SHP77 (cell line): ENCODE results near the gene TLL2.
A peak's percentile ranks its signal among the peaks of the same experiment; 100 is the strongest.

ENCODE experiments used
- DNase-seq, 2 experiments: peaks; one replicate each; lab custom pipeline; 2025; lab: John Stamatoyannopoulos, UW

TLL2 gene

DNA sequence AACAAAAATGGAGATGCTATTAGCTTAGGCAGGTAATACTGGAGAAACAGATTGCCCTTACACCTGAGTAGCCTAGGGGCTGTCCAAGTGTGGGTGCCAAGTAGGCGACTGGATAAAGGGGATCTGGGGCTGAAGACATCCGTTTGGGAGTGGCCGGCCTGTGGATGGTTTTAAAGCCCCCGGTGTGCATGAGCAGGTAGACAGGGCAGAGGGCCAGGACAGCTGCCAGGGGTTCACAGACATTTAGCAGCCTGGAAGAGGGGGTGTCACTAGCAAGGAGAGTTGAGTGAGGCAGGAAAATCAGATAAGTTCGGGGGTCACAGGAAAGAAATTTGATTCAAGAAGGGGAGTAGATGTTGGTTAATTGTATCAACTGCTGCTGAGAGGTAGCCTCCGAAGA is 153.4 kb downstream of the TLL2 start:
- no peak for DNase-seq

DNA sequence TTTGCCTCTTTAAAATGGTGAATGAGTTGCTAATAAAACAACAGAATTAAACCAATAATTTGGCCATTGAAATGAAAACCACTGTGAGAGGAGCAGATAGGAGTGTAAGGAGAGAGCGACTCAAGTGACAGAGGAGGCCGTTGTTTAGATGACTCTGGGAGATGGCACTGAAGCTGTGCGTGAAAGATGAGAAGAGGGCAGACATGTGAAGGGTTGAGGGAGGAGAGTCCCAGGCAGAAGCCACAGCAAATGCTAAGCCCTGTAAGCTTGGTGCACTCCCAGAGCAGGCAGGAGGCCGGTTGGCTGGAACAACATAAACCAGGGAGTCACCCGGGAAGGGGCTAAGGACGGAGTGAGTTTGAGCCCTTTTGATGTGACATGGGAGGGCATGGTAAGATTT is 154.1 kb downstream of the TLL2 start:
- no peak for DNase-seq

DNA sequence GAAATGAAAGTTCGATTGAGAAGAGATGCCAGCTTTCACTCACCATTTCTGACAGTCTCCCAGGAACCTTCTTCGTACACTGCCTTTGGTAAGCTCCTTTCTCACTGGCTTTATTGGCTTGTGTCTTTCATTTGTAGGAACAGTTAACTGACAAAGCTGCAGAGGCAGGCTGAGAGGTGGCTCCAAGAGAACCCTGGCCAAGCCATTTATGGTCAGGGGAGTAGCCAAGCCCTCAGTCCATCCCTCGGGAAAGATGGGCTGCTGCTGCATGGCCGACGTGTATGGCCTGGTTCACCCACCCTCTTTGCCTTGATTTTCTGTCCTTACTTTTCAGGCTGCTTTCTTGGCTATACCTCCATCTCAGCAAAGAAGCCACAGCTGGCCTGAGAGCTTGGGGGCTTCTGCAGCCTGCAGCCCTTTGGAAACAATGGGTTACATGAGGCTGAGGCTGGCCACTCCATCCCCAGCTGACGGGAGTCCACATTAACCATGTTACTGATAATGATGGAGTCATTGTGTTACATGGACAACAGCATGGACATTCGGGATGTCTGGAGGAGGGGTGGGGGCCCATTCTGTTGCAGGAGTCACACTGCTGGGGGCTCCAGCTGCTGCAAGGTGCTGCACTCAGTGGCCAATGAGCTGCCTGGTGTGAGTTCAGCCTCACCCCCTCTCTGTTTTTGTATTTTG is 154.7 kb downstream of the TLL2 start, which contains the start of gene OPALIN:
TSS of gene OPALIN (minus strand) at position 152 of the 690 bp plus-strand sequence. CDS start at position 46, 106 bp downstream.
- no peak for DNase-seq

DNA sequence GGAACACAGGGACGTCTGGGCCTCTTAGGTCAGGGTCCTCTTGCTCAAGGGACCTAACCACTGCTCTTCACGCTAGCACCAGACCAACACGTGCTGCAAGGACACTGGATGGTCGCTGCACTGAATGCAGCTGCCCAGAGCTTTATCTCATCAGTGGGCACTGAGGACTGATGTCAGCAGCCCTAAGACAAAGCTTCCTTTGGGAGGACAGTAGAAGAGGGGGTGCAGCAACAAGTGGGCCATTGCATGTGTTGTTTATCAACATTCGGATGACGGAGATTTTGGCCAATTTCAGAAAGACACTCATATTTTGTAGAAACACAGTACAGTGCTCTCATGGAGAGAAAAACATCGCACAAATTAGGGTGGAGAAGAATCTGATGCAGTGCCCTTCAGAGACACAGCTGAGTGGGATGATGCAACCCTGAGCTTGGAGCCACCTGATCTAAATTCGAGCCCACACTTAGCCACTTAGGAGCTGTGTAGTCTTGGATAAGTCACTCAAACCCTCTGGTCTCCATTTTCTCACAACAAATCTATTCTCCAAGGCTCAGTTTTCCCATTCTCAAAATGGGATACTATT is 156.6 kb downstream of the TLL2 start:
- no peak for DNase-seq

DNA sequence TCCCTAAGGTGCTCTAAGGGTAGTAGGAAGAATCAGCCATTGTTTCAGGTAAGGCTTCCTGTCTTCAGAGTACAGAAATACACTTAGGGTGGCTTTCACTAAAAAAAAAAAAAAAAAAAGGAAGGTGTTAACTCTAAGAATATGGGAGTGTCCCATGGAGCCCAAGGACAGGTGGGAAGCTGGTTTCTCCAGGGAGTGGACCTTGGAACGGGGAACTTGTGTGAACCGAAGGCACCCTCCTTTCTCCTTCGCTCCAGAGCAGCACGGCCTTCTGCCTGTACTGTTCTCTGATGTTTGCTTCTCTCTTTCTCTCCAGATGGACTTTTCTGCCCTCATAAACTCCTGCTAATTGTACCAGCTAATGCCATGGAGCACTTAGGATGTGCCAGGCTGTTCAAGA is 161.1 kb downstream of the TLL2 start:
- no peak for DNase-seq

DNA sequence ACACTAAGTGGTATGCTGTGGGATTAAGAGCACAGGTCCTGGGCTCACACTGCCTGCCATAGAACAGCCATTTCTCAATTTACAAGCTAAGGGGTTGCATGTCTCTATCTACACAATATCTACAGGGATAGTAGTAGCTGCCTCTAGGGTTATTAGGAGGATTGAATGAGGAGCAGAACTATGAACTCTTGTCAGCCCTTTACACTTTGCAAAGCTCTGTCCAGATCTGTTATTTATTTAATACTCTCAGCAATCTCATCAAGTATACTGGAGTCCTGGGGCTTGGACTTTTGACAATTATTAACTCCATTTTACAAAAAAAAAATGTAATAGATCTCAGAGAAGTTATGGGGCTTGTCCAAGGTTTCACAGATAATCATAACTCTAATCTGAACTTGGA is 161.7 kb downstream of the TLL2 start:
- no peak for DNase-seq

DNA sequence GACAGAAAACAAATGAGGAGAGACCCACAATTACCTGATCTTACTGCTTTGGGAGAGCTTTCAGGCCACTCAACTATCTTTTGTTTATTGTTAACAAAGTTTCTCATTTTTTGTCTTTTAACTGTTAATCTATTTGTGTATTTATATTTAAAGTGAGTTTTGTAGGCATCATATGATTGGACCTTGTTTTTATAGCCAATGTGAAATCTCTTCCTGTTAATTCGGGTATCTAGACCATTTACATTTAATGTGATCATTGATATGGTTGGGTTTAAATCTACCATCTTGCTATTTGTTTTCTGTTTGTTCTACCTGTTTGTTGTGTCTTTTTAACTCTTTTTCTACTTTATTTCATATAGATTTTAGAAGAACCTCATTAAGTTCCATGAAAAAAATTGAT is 167.4 kb downstream of the TLL2 start:
- no peak for DNase-seq

DNA sequence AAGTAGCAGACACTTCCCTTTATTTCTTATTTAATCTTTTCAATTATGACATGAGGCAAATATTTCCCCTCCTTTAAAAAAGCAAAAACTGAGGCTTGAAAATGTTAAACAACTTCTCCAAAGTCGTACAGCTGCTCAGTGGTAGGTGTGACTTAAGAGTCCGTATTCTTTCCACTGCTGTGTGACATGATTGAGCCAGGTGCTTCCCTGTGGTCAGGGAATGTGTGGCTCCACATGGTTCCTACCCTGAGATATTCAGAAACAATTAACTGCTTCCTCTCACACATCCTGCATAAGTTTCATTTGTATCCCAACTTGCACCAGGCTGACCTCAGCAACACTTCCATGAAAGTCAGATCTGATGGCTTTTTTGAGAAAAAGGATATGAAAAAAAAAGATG is 168.5 kb downstream of the TLL2 start:
- no peak for DNase-seq

DNA sequence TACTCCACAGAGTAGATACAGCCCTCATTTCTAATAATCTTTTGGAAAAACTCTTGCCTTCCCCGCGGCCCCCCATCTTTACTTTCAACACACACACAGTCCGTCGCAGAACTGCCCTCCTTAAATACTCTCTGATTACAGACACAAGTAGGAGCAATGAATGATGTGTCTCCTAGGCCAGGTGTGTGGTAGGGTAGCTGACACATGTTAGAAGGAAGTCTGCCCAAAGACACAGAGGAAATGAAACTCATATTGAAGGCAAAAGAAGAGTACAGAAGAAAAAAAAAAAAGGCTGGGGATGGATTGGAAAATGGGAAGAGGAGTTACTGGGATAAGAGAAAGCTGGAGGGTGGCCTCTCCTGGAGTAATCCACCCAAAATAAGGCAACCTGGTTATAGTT is 169.5 kb downstream of the TLL2 start:
- DNase-seq, result no peak

DNA sequence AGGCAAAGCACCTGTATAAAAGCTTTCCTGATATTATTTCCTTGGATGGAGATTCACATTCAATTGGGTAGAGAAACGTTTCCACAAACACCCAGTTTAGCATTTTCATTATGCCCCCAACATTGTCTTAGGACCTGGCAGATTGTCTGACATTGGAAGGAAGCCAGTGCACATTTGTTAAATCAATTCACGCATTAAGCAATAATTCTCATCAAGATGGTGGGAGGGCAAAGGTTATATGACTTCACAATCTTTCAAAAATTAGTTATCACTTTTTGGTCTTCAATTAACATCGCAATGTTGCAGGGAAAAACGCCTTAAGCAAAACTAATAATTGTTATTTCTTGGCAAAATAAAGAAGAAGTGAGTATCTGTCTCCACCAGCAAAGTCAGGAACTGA is 171.3 kb downstream of the TLL2 start:
- DNase-seq, result no peak

DNA sequence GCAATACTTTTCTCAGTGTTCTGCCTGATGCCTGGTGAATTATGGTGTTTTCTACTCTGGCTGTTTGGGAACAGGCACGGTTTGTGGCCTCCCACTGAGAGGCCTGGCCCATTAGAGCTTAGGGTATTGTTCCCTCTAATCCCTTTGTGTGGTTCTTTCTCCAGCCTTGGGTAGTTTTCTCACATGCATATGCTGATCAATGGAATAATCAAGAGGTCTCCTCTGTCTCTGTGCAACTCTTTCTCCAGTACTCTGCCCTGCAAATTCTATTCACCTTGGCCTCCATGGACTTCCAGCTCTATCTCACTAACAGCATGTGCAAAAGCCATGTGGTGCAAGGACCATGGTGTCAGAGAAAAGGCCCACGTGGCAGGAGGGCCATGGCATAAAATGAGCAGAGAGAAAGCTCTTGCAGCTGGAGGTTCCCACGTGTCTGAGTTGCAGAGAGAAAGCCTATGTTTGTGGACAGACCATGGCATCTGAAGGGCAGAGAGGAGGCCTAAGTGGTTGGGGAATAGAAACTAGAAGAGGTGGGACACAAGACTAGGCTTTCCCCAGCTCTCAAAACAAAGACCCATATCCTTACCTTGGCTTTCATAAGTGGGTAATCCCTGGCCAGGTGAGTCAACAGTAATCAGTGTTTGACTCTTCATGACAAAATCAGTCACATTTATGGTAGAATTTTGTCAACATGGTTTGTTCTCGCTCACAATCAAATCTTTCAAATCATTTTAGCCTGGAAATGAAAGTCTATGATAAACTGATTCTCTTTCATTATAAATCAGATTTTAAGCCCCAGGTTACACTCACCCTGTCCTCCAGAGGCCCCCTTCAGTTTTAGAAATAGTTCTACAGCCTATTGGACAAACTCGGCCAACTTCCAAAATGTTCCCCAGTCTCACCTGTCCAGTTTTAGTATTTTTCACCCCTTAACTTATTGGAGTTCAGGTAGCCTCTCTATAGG is 172.2 kb downstream of the TLL2 start:
- DNase-seq, result no peak

DNA sequence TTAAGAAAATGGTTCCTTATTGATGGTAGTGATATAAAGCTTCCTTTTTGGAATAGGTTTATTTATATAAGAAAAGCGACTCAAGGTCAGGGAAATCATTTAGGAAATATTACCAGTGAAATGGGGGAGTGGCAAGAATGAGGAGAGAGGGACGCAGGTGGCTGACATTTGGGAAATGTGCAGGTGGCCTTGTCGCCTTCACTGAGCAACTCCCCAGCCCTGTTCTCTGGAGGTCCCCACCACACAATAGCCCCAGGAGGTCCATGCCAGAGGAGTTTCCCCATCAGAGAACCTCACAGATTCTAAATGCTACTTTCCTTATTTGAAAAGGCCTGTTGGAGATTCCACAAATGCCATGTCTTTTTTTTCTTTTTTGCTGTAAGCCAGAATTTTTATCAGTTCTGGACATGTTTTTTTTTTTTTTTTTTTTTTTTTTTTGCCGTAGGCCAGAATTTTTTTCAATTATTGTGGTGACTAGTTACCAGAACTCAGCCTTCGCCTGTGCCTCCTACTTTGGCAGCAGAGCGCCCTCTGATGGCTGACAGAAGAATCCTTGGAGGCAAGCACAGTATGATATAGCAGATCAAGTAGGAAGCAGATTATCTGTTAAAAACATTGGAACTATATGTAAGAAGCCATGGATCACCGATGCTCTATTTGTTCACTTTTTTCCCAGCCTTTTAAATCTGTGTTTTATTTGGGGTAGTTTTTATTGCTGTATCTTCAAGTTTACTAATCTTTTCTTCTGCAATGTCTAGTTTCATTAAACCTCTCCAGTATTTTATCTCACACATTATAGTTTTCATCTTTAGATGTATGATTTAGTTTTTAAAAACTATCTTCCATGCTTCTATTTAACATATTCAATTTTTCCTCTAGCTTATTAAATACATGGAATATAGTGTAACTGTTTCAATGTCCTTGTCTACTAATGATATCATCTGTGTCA is 173.5 kb downstream of the TLL2 start:
- peak; percentile 55 to 76 for DNase-seq

DNA sequence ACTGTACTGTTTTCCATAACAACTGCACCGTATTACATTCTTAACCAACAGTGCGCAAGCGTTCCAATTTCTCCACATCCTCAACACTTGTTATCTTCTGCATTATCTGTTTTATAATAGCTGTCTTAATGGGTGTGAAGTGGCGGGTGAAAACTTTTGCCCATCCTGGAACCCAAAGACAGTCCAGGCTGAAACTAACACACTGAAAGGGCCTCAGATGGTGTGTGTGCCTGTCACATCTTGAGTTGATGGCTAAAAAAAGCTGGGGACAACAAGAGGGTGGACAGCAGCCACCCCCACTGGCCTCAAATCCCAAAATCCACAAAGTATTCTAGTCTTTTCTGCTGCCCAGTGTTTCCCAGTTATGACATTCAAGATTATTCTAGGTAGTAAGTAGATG is 174.3 kb downstream of the TLL2 start:
- DNase-seq, result no peak

DNA sequence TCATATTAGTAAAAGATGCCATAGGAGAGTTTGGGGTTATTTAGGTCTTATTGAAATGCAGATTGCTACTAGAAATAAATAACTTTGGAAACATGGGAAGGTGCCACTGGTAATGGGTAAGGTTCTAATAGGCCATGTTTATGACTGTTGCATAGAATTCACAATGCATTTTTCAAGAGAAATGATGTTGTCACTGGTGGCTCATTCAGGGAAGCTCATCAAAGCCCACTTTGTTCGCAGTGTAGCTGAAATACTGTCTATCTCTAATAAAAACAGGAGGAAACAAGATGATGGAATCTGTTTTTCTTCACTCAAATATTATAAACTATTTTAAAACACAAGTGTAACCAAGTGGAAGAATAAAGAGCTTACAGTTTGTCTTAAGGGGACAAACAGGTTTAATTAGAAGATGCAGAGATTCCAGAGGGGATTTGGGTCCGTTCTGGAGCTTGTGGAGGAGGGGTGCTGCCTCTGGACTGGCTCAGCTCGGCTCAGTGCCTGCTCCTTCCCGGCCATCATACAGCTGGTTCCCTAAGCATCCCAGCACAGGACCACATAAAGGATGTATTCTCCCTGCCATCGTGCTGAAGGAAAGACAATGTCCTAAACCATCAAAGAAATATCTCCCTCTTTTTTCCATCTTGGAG is 175.3 kb downstream of the TLL2 start:
- DNase-seq, result no peak

DNA sequence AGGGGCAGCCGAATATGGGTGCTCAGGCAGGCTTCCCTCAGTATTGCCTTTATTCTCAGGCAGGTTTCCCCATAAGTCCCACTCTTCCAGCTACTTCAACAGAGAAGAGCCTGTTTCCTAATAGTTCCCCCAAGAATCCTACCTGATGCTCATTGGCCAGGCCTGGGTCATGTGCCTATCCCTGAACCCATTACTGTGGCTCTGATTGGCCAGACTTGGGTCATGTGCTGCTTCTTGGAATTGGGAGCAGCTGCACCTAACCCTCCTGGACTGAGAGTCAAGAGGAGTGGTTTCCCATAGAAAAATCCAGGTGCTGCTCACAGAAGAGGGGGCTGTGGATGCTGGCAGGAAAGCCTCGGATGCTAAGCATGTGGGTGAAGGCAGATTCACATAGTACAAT is 176.6 kb downstream of the TLL2 start:
- no peak for DNase-seq

DNA sequence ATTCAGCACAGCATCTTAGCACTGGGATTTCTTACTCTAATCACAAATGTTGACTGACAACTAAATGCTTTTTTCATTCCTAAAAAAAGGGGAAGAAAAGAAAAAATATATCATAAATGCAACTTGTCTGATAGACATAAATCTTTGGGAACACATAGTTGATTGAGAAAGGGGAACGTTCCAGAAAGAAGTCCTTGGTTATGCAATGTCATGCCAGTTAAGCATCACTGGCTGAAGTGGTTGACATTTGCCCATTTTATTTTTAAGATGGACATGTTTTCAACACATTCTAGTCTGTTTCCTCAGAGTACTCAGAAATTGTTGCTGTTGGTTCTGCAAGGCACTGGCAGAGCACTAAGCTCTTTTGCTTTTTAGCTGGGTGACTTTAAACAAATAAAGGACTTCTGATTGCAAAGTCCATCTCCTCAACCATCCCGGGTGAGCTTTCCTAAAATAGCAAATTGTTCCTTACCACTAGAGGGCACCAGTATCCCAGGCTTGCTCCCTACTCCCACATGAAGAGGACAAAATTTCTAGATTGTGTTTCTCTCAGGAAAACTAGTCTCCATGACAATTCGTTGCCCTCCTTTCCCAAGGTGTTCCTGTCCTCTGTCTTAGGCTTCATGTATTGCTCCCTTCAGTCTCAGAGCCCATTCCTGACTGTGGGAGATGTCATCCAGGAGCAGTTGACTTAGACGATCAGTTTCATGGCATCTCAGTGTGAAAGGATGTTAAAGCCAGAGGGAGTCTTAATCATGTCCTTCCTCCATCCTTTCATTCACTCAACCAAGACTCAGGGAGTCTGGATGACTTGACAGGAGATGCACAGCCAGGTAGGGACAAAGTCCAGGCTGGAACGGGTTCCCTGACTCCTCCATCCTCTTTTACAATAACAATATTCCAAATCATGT is 178.9 kb downstream of the TLL2 start:
- DNase-seq, result peak; percentile 36 to 48

DNA sequence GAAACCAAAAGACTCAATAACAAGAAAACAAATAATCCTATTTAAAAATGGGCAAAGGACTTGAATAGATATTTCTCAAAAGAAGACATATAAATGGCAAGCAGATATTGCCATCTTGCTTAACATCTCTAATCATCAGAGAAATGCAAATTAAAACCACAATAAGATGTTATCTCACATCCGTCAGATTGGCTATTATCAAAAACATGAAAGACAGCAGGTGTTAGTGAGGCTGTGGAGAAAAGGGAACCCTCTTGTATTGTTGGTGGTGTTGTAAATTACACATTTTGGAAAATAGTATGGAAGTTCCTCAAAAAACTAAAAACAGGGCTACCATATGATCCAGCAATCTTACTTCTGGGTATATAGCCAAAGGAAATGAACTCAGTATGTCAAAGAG is 180.6 kb downstream of the TLL2 start:
- DNase-seq, result no peak

DNA sequence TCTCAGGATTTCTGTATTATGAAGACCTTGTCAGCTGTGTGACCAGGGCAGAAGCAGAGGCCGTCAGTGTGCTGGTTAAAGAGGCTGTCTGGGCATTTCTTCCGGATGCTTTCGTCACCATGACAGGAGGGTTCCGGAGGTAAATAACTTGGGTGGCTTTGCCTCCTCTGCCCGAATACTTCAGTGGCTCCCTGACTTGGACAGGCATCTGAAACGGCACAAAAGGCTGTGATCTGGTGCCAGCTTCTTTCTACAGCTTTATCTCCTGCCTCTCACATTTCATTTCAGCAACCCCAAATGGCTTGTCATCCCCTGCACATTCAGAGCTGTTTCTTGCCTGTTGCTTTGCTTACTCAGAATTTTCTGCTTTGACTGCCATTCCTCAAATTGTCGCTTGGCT is 186.3 kb downstream of the TLL2 start:
- no peak for DNase-seq

DNA sequence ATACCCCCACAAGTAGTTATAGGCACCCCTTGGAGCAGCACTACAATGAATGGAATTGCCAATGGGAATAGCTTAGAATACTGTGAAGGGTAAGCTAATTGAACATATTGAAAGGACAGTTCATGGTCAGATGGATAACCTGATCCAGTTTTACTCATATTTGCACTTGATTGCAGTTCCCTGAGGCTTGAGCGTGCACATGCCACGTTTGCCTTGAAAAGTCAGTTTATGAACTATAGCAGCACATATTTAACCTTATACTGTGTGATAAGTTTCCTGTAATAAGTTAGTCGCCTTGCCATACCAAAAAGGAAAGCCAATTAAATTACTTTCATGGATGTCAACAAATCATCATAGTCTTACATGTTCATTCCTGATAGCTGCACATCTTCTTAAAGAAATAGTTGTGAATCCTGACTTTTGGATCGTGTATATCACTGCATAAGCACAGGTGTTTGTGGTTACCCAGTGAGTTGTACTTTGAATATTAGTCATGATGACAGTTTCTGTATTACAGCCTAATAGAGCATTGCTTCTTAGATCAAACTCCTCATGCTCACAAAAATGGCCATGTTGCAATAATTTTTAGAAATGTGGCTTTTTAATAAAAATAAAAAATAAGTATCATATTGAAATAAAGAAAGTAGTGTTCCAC is 187.9 kb downstream of the TLL2 start:
- DNase-seq, result no peak

DNA sequence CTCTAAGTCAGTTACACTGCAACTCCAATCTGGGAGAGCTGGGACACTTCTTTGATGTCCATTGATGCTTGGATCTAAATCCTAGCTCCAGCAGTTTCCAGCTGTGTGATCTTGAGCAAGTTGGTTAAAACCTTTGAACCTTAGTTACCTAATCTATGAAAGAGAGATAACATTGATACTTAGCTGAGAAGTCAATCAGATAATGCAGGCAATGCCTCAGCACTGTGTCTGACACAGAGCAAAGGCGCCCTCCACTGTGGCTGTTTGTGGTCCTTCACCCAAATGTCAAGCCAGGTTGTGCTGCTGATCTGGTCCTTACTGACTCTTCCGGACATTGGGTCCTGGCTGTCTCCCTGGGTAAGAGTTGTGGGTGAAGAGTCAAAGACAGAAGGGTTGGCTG is 189.3 kb downstream of the TLL2 start:
- no peak for DNase-seq
